ENCODE results near the gene MRPL49.

DNA sequence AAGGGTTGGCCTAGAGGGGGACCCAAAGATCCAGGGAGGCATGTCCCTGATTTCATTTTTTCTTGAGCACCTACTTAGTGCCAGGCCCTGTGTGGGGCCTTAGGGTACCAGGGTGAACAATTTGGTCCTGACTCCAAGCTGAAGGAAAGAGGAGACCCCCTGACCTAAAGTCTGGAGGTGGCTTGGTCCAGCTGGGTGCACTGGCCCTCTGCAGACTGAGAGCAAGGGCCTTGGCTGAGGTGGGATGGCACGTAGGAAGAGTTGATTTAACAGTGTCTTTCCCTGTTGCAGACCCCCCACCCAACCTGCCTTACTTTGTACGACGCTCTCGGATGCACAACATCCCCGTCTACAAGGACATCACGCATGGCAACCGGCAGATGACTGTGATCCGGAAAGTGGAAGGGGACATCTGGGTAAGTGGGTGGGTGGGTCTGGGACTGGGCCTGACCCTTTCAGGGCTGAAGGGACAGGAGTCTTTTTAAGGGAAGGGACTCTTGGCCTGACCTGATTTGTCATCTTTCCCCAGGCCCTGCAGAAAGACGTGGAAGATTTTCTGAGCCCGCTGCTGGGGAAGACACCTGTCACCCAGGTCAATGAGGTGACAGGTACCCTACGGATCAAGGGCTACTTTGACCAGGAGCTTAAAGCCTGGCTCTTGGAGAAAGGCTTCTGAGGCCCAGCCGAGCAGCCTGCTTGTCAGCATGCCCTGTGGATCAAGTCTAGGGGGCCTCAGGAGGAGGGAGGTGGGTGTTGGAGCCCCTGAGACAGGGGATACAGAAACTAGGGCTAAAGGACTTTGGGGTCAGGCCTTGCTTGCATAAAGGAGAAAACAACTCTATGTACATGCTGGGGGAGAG lies 3.3 kb downstream of the MRPL49 start:
- TF ChIP-seq POLR2A (IDR thresholded peaks at IDR 0.05) (no peak), EP300 (IDR thresholded peaks at IDR 0.05) (no peak)
- TF ChIP-seq, protein P1, sequence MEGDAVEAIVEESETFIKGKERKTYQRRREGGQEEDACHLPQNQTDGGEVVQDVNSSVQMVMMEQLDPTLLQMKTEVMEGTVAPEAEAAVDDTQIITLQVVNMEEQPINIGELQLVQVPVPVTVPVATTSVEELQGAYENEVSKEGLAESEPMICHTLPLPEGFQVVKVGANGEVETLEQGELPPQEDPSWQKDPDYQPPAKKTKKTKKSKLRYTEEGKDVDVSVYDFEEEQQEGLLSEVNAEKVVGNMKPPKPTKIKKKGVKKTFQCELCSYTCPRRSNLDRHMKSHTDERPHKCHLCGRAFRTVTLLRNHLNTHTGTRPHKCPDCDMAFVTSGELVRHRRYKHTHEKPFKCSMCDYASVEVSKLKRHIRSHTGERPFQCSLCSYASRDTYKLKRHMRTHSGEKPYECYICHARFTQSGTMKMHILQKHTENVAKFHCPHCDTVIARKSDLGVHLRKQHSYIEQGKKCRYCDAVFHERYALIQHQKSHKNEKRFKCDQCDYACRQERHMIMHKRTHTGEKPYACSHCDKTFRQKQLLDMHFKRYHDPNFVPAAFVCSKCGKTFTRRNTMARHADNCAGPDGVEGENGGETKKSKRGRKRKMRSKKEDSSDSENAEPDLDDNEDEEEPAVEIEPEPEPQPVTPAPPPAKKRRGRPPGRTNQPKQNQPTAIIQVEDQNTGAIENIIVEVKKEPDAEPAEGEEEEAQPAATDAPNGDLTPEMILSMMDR (IDR thresholded peaks at IDR 0.05) = no peak
